SK-N-SH (cell line): ENCODE measurements around the gene OTOP3. TPM values are rescaled to one million over a fixed set of nuclear protein-coding genes. Genes with fewer than 3 reads are reported as not detected.

ENCODE experiments used
- CTCF ChIA-PET: fragments of 300-600, 350-600 bp; formaldehyde crosslinking; extraction: SDS; loops from one replicate; lab custom pipeline; 2021; lab: Yijun Ruan, JAX
- POLR2A ChIA-PET: fragments of 350-600 bp; sonication (Branson Sonifier 250); formaldehyde crosslinking; extraction: SDS; loops from one replicate; lab custom pipeline; 2020; ENCODE audit warnings: antibody characterized with exemption, inconsistent platforms; lab: Yijun Ruan, JAX
- DNase-seq: peaks from one replicate; pipeline ENCODE4 v3.0.0; 2012
- H2AFZ ChIP-seq: fragments of 200-600 bp; sonication (generic); 2 replicates; pipeline ENCODE4 v1.8.1; 2016; ENCODE audit warnings: antibody characterized with exemption, mild to moderate bottlenecking, low read depth
- H3F3A ChIP-seq: fragments of 200-600 bp; sonication (generic); replicated peaks from 2 replicates; pipeline ENCODE3; 2016; ENCODE audit warnings: antibody characterized with exemption, mild to moderate bottlenecking; ENCODE audit not compliant: insufficient read depth
- H3K27ac ChIP-seq, 2 experiments: fragments of 200-500 bp in 1 of 2; fragments of 200-600 bp in 1 of 2; sonication (Bioruptor generic) in 1 of 2; sonication (generic), shearing (Covaris generic) in 1 of 2; 2 replicates each; pipeline versions ENCODE4 v1.5.1 to v1.6.1; 2014 to 2016; ENCODE audit warnings: low read depth in 2 of 2, inconsistent platforms in 1 of 2, low read length in 1 of 2, mild to moderate bottlenecking in 1 of 2, mixed read lengths in 1 of 2
- H3K27me3 ChIP-seq: fragments of 200-600 bp; sonication (generic), shearing (Covaris generic); 2 replicates; pipeline ENCODE4 v1.6.1; 2016; ENCODE audit warnings: mixed run types; ENCODE audit not compliant: insufficient read depth
- H3K36me3 ChIP-seq, 2 experiments: fragments of 200-500 bp in 1 of 2; fragments of 200-600 bp in 1 of 2; sonication (Bioruptor generic) in 1 of 2; sonication (generic) in 1 of 2; replicated peaks in 1 of 2; 2 replicates each; pipeline versions ENCODE3 to v1.5.1; 2014 to 2016; ENCODE audit warnings: low read length in 1 of 2, mild to moderate bottlenecking in 1 of 2; ENCODE audit not compliant: insufficient read depth in 2 of 2, control insufficient read depth in 1 of 2
- H3K4me1 ChIP-seq, 2 experiments: fragments of 200-500 bp in 1 of 2; fragments of 200-600 bp in 1 of 2; sonication (Bioruptor generic) in 1 of 2; sonication (generic), shearing (Covaris generic) in 1 of 2; 2 replicates each; pipeline versions ENCODE4 v1.5.1 to v1.6.1; 2014 to 2016; ENCODE audit warnings: low read depth in 1 of 2, low read length in 1 of 2, mixed run types in 1 of 2; ENCODE audit not compliant: insufficient read depth in 2 of 2, control insufficient read depth in 1 of 2
- H3K4me2 ChIP-seq: fragments of 200-600 bp; sonication (generic), shearing (Covaris generic); 2 replicates; pipeline ENCODE4 v1.6.1; 2017; ENCODE audit warnings: mixed run types
- H3K4me3 ChIP-seq, 2 experiments: fragments of 200-500 bp in 1 of 2; fragments of 200-600 bp in 1 of 2; sonication (Bioruptor generic) in 1 of 2; sonication (generic), shearing (Covaris generic) in 1 of 2; 2 replicates each; pipeline versions ENCODE4 v1.5.1 to v1.8.1; 2014 to 2016; ENCODE audit warnings: low read depth in 2 of 2, inconsistent platforms in 1 of 2, low read length in 1 of 2, mild to moderate bottlenecking in 1 of 2, mixed read lengths in 1 of 2, moderate library complexity in 1 of 2
- H3K79me2 ChIP-seq: fragments of 200-600 bp; sonication (generic); 2 replicates; pipeline ENCODE4 v1.8.1; 2017; ENCODE audit warnings: mild to moderate bottlenecking; ENCODE audit not compliant: insufficient read depth
- H3K9ac ChIP-seq: fragments of 200-600 bp; sonication (generic); 2 replicates; pipeline ENCODE4 v1.6.1; 2017; ENCODE audit warnings: mixed run types
- H3K9me2 ChIP-seq: fragments of 200-600 bp; sonication (generic); 2 replicates; pipeline ENCODE4 v1.6.1; 2017; ENCODE audit warnings: mixed run types
- H3K9me3 ChIP-seq: fragments of 200-600 bp; sonication (generic); 2 replicates; pipeline ENCODE4 v1.6.1; 2017; ENCODE audit warnings: mixed run types, mild to moderate bottlenecking, moderate library complexity
- H4K20me1 ChIP-seq: fragments of 200-600 bp; sonication (generic); 2 replicates; pipeline ENCODE4 v1.6.1; 2017; ENCODE audit warnings: mild to moderate bottlenecking, mixed run types; ENCODE audit not compliant: insufficient read depth
- EZH2phosphoT487 ChIP-seq: fragments of 200-600 bp; sonication (generic); IDR thresholded peaks from 2 replicates; pipeline ENCODE4 v1.6.1; 2017; ENCODE audit warnings: low read depth, mixed run types, mild to moderate bottlenecking, antibody characterized with exemption, moderate library complexity, borderline replicate concordance
- FOSL2 ChIP-seq: IDR thresholded peaks from 2 replicates; pipeline ENCODE4 v1.4.0; 2012; ENCODE audit warnings: low read depth, mild to moderate bottlenecking, moderate library complexity, borderline replicate concordance
- GATA2 ChIP-seq: sonication (generic); formaldehyde crosslinking; IDR thresholded peaks from 2 replicates; pipeline ENCODE4 v1.5.0; 2020; ENCODE audit warnings: mild to moderate bottlenecking, missing genetic modification reagents
- JUND ChIP-seq: IDR thresholded peaks from 2 replicates; pipeline ENCODE4 v1.4.0; 2012
- MEF2A ChIP-seq: IDR thresholded peaks from 2 replicates; pipeline ENCODE4 v1.4.0; 2012; ENCODE audit warnings: low read depth, borderline replicate concordance
- MXI1 ChIP-seq: IDR thresholded peaks from 2 replicates; pipeline ENCODE4 v1.6.1; 2012; ENCODE audit warnings: mild to moderate bottlenecking, low read depth, low read length, improper control_type of control experiment
- NFIC ChIP-seq: IDR thresholded peaks from 2 replicates; pipeline ENCODE4 v1.4.0; 2012; ENCODE audit warnings: borderline replicate concordance
- RAD21 ChIP-seq: IDR thresholded peaks from 2 replicates; pipeline ENCODE4 v1.6.1; 2012; ENCODE audit warnings: mild to moderate bottlenecking, low read length
- RFX5 ChIP-seq: IDR thresholded peaks from 2 replicates; pipeline ENCODE4 v1.6.1; 2012; ENCODE audit warnings: mild to moderate bottlenecking, improper control_type of control experiment, low read length
- SIN3A ChIP-seq: IDR thresholded peaks from 2 replicates; pipeline ENCODE4 v1.6.1; 2012; ENCODE audit warnings: low read depth, mild to moderate bottlenecking, low read length, moderate library complexity, borderline replicate concordance
- SMC3 ChIP-seq: IDR thresholded peaks from 2 replicates; pipeline ENCODE4 v1.6.1; 2012; ENCODE audit warnings: low read depth, low read length, improper control_type of control experiment
- TCF12 ChIP-seq: IDR thresholded peaks from 2 replicates; pipeline ENCODE4 v1.4.0; 2012
- WGBS: methylation state at CpG from one replicate; pipeline ENCODE4 v1.1.6; 2017; ENCODE audit warnings: low lambda C conversion rate; 5-methylcytosine and 5-hydroxymethylcytosine counted together
- polyA plus RNA-seq, 3 experiments: library from polyadenylated mRNA; depleted of rRNA; stranded (reverse); fragments of >200 nt; gene quantifications; 2 replicates each; pipeline ENCODE4 v1.2.3, GENCODE V29; 2012
- TF ChIP-seq, protein P1 (sequence below): fragments of 150-350 bp; IDR thresholded peaks from 2 replicates; pipeline ENCODE4 v1.6.1; 2017; ENCODE audit warnings: antibody characterized with exemption, low read length, low read depth, borderline replicate concordance
- TF ChIP-seq, protein P2 (sequence below): IDR thresholded peaks from 2 replicates; pipeline ENCODE4 v1.4.0; 2012; ENCODE audit warnings: low read depth, borderline replicate concordance
- TF ChIP-seq, protein P3 (sequence below): IDR thresholded peaks from 2 replicates; pipeline ENCODE4 v1.4.0; 2012; ENCODE audit warnings: low read depth, borderline replicate concordance

Gene OTOP3
- polyA plus RNA-seq, 1 of the 3 experiments (the other 2 are of a cell fraction) = not detected

DNA sequence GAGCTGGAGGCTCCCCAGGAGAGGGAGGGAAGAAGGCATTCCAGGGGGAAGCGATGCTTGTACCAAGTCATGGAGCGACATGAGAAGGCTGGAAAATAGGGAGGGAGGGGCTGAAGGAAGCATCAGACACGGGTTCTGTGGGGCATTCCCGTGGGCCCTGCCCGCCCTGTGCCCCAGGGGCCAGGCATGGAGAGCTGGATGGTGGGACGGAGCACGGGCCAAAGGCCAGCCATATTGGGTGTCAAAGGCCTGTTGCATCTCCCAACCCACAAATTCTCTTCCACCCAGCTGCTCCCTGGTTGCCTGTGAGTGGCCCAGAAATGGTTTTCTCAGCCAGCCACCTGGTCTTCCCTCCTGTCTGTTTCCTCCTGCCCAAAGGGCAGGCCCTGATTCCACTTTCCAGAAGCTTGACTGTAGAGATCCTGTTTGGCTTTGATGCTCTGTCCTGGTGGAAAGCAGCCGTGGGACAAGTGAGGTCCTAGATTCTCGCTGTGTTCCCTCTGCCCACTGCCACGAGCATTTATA lies 54.9 kb downstream of the OTOP3 start:
- WGBS = 95% methylated on average over 10 of the region's 10 CpGs
- peaks cover 2% of the 10 kb centered on the region in 2 experiments for H3K36me3 ChIP-seq
- peak overlapping the region in 1 of 2 experiments; percentile 92; a peak in 2 of 4 replicates for H3K27ac ChIP-seq
- no peaks in the 10 kb centered on the region for H3K27me3 ChIP-seq
- H2AFZ ChIP-seq = no peak overlapping the region
- ChIA-PET POLR2A (interaction anchor here (0.9 to 6.9 kb wide), 8 partner anchors 8 to 118 kb away, joined by 3 to 197 read pairs (median 6); partner anchors contain the start of genes FDXR, HID1 and MRPL58), CTCF (interaction anchor here (0.6 to 10.9 kb wide), 12 partner anchors 11 to 422 kb away, joined by 3 to 136 read pairs (median 5); partner anchors contain the start of genes HID1, MRPL58, OTOP2 and USH1G)
- no peaks in the 10 kb centered on the region for H3K9me2 ChIP-seq
- no peak overlapping the region for H3K9ac ChIP-seq
- no peak for TF ChIP-seq SMC3
- no peak for TF ChIP-seq SIN3A
- TF ChIP-seq, protein P1, sequence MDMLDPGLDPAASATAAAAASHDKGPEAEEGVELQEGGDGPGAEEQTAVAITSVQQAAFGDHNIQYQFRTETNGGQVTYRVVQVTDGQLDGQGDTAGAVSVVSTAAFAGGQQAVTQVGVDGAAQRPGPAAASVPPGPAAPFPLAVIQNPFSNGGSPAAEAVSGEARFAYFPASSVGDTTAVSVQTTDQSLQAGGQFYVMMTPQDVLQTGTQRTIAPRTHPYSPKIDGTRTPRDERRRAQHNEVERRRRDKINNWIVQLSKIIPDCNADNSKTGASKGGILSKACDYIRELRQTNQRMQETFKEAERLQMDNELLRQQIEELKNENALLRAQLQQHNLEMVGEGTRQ = no peak
- no peak for TF ChIP-seq NFIC
- TF ChIP-seq MXI1 = no peak
- TF ChIP-seq RAD21 = no peak
- no peak for TF ChIP-seq JUND
- TF ChIP-seq, protein P2, sequence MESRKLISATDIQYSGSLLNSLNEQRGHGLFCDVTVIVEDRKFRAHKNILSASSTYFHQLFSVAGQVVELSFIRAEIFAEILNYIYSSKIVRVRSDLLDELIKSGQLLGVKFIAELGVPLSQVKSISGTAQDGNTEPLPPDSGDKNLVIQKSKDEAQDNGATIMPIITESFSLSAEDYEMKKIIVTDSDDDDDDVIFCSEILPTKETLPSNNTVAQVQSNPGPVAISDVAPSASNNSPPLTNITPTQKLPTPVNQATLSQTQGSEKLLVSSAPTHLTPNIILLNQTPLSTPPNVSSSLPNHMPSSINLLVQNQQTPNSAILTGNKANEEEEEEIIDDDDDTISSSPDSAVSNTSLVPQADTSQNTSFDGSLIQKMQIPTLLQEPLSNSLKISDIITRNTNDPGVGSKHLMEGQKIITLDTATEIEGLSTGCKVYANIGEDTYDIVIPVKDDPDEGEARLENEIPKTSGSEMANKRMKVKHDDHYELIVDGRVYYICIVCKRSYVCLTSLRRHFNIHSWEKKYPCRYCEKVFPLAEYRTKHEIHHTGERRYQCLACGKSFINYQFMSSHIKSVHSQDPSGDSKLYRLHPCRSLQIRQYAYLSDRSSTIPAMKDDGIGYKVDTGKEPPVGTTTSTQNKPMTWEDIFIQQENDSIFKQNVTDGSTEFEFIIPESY = no peak
- TF ChIP-seq, protein P3, sequence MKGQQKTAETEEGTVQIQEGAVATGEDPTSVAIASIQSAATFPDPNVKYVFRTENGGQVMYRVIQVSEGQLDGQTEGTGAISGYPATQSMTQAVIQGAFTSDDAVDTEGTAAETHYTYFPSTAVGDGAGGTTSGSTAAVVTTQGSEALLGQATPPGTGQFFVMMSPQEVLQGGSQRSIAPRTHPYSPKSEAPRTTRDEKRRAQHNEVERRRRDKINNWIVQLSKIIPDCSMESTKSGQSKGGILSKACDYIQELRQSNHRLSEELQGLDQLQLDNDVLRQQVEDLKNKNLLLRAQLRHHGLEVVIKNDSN = no peak
- no peak for TF ChIP-seq FOSL2
- no peak for TF ChIP-seq RFX5
- TF ChIP-seq MEF2A = no peak
- no peak for TF ChIP-seq TCF12
- no peak for TF ChIP-seq GATA2 (CRISPR knock-in tag)
- no peak for TF ChIP-seq EZH2phosphoT487
- peaks cover 74% of the 10 kb centered on the region for H3K79me2 ChIP-seq
- peaks cover 6 to 35% of the 10 kb centered on the region in 2 experiments; a peak in 2 of 4 replicates for H3K4me1 ChIP-seq
- no peaks in the 10 kb centered on the region for H3K9me3 ChIP-seq
- H3K4me2 ChIP-seq = no peak overlapping the region
- peaks cover 17% of the 10 kb centered on the region for H3F3A ChIP-seq
- H4K20me1 ChIP-seq = no peaks in the 10 kb centered on the region; the same call in 1 of the 2 replicates
- H3K4me3 ChIP-seq = no peak overlapping the region; a peak in 1 of 4 replicates
- no peak for DNase-seq
